NCI-H2081 treated with DMSO at 0.1 percent for 48 hours (cell line): ENCODE measurements around the gene MBNL2.

Experiments
- DNase-seq: peaks from one replicate; lab custom pipeline; 2025; lab: John Stamatoyannopoulos, UW

The MBNL2 gene

GRCh38 chr13:97234236-97234635, 12.1 kb downstream of the MBNL2 start:
- DNase-seq: no peak

- no peak for DNase-seq
These were observed 12.6 kb downstream of the MBNL2 start for GRCh38 chr13:97234742-97235141.

DNA sequence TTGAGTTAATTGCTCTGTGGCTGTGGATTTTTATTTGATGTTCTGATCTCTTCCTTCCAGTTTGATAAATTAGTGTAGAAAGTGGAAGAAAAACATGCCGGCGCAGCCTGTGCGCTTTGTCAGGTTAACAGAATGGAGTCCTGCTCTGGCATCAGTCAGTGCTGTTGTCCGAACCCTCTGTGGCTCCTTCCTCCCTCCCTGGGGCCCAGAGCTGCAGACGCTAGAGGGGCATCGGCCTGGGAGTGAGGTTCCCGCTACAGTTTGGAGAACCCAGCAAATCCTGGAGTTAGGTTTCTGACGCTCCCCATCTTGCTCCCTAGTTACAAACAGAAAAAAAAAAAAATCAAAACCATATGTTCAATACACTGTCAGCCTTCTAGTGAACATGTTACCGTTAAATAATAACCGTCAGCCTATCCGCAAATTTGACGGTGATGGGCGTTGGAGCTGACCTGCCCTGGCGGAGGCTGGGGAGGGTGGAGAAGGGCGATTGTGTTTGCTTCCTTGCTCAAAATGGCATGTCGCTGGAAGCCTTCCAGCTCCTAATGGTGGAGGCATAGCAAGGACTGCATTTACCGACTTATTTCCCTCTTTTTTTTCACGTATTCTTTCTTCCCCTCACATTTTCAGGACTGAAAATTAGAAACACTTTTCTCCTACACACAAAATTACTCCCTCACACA, 13.6 kb downstream of the MBNL2 start:
- no peak for DNase-seq

- DNase-seq: no peak
These were observed 15.3 kb downstream of the MBNL2 start for GRCh38 chr13:97237388-97237787.

GRCh38 chr13:97238432-97238831, 16.3 kb downstream of the MBNL2 start:
- no peak for DNase-seq

DNA sequence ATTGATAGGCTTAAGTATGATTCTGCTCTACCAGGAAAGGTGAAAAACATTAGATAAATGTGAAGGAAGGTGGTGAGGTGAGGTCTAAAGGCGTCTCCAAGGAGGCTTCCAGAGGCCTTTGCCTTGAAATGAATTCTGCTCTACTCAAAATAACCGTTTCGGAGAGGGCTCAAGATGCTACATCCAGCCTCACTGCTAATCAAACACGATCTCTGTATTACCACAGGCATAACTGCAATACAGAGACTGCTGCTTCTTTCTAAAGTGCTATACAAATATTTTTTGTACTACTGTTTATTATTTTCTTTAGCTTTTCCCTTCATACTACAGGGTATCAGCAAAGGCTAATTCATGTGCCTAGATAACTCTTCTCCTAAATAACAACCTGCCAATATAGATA, 16.8 kb downstream of the MBNL2 start:
- DNase-seq: no peak

DNA sequence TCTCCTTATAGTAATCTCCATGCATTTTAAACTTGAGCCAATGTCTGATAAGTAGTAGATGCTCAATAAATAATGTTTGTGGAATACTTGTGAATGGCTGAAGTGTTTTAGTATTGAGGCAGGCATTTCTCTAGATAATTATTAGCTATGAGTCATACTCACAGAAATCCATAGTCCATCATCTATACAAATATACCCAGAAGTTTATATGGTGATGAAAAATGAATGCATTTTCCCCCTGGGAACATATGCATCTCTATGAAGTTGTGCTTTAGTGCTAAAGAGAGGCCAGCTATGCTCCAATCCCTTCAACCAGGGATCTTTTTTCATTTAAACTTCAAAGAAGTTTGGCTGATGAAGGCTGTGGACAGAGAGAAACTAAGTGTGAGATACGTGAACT, 17.2 kb downstream of the MBNL2 start:
- DNase-seq: no peak

DNA sequence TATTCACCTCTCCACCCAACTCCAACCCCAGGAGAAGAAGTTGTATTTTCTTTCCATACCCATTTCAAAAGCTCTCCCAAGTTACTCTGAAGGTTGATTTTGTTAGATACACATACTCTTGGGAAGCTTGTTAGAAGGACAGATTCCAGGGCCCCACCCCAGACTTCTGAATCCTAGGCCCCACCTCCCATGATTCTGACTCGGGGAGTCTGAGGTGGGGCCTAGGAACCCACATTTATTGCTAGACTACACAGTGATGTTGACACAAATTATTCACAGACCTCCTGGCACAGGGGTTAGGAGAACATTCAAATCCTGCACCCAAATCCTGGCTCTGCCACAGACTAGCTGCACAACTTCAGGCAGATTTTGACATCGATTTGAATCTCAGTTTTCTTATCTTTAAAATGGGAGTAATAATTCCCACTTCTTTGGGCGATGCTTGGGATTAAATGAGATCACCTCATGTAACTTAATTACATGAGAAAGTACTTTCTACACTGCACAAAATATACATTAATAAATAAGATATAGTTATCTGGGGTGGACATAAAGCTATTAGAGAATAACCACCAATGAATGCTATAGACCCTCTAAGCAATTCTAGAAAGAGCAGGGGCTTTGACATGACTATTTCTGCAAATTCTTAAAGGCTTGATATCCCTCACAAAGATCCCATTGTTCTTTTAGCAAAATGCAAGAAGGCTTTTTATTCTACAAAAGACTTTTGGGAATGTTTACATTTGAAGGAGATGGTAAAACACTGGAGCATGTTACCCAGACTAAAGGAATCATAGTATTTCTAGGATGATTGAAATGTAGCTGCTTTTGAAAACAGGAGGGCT, 18.0 kb downstream of the MBNL2 start:
- DNase-seq: no peak

DNA sequence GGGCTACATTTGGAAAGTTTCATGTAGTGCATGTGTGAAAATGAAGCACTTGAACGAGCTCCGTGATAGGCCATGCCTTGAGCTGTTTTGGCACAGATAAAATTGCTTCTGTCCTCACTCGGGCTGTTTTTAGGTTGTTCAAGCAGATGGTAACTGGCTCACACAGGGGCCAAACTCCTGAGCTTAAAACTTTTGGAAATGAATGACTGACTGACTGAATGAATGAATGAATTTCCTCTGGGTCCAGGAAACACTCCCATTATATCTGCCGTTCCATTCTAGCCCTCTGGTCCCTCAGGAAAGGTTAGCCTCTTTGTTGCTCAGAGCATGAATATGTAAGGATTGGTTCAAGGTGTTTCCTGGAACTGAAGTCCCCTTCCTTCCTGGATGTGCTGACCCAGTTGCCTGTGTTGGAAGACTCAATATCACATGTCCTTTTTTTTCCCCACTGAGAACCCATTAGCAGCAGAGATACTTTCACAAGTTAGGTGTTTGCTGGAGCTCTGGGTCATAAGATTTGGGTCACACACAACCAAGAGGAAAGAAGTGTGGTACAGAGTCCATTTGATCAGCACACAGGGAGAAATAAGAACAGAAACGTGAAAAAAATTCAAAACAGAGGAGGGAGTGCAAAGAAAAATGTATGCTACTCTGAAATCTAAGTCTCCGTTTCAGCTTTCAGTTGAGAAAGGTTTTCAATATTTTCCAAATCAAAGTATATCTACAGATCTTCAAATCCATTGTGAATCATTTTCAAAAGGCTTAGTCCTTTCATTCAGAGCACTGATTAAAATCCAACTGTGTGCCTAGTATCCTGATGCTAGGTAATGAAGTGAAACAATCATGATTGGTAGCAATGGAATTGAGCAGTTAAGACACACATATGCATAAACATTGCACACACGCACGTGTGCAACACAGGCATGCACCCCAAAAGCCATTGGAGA, 18.9 kb downstream of the MBNL2 start:
- no peak for DNase-seq

- no peak for DNase-seq
These were observed 19.6 kb downstream of the MBNL2 start for GRCh38 chr13:97241761-97242160.

GRCh38 chr13:97242755-97243497, 20.8 kb downstream of the MBNL2 start:
- no peak for DNase-seq

DNA sequence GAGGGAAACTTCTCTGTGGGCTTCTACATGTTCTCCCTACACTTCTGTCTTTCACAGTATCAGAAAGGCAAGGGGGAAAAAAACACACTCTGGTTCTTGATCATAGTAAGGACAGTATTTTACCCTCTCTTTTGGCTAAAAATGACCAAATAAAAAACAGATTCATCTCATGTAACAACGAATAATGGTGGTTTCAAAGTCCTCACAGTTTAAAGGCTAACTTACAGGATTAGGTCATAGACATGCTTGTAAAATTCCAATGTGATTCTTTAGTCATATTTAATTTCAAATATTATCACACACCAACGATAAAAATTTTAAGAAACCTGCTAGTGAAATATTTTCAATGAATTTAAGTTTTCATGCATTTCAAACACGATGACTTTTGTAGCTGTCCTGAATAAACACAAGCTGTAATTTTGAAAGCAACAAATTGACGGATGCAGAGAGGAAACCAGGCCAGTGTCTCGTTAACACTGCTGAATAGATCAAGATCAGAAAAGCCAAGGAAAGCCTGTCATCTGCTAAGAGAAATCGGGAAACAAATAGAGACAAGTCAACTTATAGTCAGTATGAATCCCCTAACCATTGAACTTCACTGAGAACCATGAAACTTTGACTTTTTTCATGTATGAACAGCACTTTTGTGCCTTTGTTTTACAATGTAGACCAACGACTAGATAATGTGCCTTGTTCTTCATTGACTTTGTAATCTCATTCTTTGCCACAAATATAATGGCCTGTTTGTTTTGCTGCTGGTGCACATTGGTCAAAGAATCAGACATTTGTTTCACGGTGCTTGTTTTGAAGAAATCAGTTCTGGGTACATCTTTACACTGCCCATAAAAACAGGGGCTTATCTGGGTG, 22.0 kb downstream of the MBNL2 start:
- DNase-seq: no peak

DNA sequence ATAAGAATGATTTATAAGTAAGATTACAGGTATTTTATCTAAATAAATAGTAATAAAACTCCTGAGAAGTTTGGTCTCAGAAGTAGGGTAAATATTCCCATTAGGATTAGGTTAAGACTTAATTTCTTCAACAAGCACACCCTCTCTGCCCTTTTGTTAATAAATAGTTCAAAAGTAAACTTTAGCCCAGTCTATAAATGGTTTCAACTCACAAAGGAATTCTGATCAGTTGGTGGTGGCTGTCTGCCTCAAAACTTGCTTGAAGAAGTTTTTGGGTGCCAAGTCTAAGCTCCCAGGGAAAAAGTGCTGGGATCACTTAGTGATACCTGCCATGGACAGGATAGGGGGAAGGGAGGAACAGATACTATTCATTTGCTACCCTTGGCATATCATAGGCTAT, 22.9 kb downstream of the MBNL2 start:
- DNase-seq: no peak

- DNase-seq: no peak
These were observed 24.5 kb downstream of the MBNL2 start for GRCh38 chr13:97246596-97247158.

- DNase-seq: no peak
These were observed 26.1 kb downstream of the MBNL2 start for GRCh38 chr13:97248243-97248642.

DNA sequence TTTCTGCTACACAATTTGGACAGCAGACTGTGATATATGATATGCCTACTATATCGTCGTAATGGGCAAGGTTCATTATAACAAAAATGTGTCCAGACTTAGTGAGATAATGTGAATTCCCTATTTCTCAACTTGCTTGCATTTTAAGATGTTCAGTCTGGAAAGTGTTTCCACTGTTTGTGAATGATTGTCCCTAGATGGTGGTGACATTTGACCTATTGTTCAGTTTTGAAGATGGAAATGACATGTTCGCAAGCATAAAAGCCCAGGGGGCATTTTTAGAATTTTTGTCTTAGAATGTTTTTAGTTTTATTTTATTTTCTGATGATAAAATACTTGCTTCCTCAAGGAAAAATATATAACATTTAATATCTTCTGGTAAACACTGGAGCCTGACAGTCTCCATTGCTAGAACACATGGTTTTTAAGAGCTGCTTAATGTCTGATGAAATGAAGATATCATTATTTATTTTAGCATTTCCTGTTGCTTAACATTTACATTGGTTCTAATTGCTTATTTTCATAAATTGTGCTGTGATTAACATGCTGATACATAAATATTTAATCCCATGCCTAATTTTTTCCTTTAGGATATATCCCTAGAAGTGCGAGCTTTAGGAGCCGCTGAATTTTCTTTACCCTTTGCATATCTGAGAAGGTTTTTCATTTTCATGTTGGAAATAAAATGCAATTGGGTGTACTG, 27.1 kb downstream of the MBNL2 start:
- no peak for DNase-seq

- no peak for DNase-seq
These were observed 27.8 kb downstream of the MBNL2 start for GRCh38 chr13:97249796-97250495.

DNA sequence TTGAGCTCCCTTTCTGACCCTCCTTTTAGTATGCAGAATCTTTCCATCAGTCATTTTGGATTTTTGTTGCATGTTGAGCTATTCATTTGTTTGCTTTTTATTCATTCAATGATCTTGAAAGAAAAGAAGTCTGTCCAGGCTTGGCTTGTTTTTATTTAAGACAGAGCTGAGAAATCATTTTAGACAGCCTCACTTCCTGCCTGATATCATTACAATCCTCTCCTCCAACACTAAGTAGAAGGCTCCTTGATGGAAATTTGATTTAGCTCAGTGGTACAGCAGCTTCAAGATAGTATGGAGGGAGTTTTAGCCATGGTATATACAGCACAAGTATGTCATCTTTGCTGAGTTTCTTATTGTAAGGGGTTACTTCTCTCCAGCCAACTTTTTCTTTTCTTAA, 28.4 kb downstream of the MBNL2 start:
- DNase-seq: no peak

GRCh38 chr13:97252735-97253134, 30.6 kb downstream of the MBNL2 start:
- DNase-seq: no peak
